ENCODE measurements around the gene OLFML1.

The OLFML1 gene

GRCh38 chr11:7506243-7506642 lies 20.9 kb downstream of the OLFML1 start:
- H3K4me3 Mint-ChIP-seq, result no peak overlapping the region
- H3K27me3 Mint-ChIP-seq (ENCODE audit: low read depth), result no peaks in the 10 kb centered on the region
- H3K36me3 Mint-ChIP-seq (ENCODE audit: low read depth), result peaks cover 4% of the 10 kb centered on the region
- peaks cover 13% of the 10 kb centered on the region for H3K4me1 Mint-ChIP-seq
- no peak overlapping the region for H3K27ac Mint-ChIP-seq
- no peak for TF ChIP-seq CTCF (IDR thresholded peaks at IDR 0.05; ENCODE audit: unreplicated experiment in 3 of 3)
- H3K9me3 Mint-ChIP-seq, result no peaks in the 10 kb centered on the region

- H3K4me1 Mint-ChIP-seq, result peaks cover 31% of the 10 kb centered on the region
- no peaks in the 10 kb centered on the region for H3K9me3 Mint-ChIP-seq
- no peak overlapping the region for H3K4me3 Mint-ChIP-seq
- H3K27ac Mint-ChIP-seq, result no peak overlapping the region
- H3K27me3 Mint-ChIP-seq (ENCODE audit: low read depth), result no peaks in the 10 kb centered on the region
- TF ChIP-seq CTCF (IDR thresholded peaks at IDR 0.05; ENCODE audit: unreplicated experiment in 3 of 3), result no peak
- H3K36me3 Mint-ChIP-seq (ENCODE audit: low read depth), result peaks cover 4% of the 10 kb centered on the region
Measured at GRCh38 chr11:7508087-7508486, 22.8 kb downstream of the OLFML1 start.

- peak overlapping the region in 1 of 3 experiments; percentile 17 for H3K27ac Mint-ChIP-seq
- peak overlapping the region in 1 of 3 experiments; percentile 19 for H3K4me3 Mint-ChIP-seq
- peaks cover 39% of the 10 kb centered on the region for H3K4me1 Mint-ChIP-seq
- peaks cover 7% of the 10 kb centered on the region for H3K27me3 Mint-ChIP-seq (ENCODE audit: low read depth)
- H3K36me3 Mint-ChIP-seq (ENCODE audit: low read depth), result peaks cover 4% of the 10 kb centered on the region
- H3K9me3 Mint-ChIP-seq, result no peaks in the 10 kb centered on the region
- no peak for TF ChIP-seq CTCF (IDR thresholded peaks at IDR 0.05; ENCODE audit: unreplicated experiment in 3 of 3)
Measured at GRCh38 chr11:7509966-7510365, 24.7 kb downstream of the OLFML1 start.

- peaks cover 21% of the 10 kb centered on the region for H3K27me3 Mint-ChIP-seq (ENCODE audit: low read depth)
- TF ChIP-seq CTCF (IDR thresholded peaks at IDR 0.05; ENCODE audit: unreplicated experiment in 3 of 3), result no peak
- H3K4me3 Mint-ChIP-seq, result peak overlapping the region in 2 of 3 experiments; percentile 91 to 93
- H3K36me3 Mint-ChIP-seq (ENCODE audit: low read depth), result peaks cover 4% of the 10 kb centered on the region
- peak overlapping the region; percentile 19 to 83 (median 75) for H3K27ac Mint-ChIP-seq
- peaks cover 40% of the 10 kb centered on the region for H3K4me1 Mint-ChIP-seq
- H3K9me3 Mint-ChIP-seq, result no peaks in the 10 kb centered on the region
Measured at GRCh38 chr11:7511401-7511800, 26.1 kb downstream of the OLFML1 start.

- peak overlapping the region; percentile 91 to 93 (median 92) for H3K4me3 Mint-ChIP-seq
- H3K4me1 Mint-ChIP-seq, result peaks cover 40% of the 10 kb centered on the region
- TF ChIP-seq CTCF (IDR thresholded peaks at IDR 0.05; ENCODE audit: unreplicated experiment in 3 of 3), result no peak
- peaks cover 4% of the 10 kb centered on the region for H3K36me3 Mint-ChIP-seq (ENCODE audit: low read depth)
- peak overlapping the region; percentile 83 to 94 (median 94) for H3K27ac Mint-ChIP-seq
- H3K9me3 Mint-ChIP-seq, result no peaks in the 10 kb centered on the region
- peaks cover 29% of the 10 kb centered on the region for H3K27me3 Mint-ChIP-seq (ENCODE audit: low read depth)
Measured at GRCh38 chr11:7512525-7513233, 27.4 kb downstream of the OLFML1 start.

Measured in nephron (organoid).